OCI-LY3 (cell line): Measurements from ENCODE around the gene SHC3.

Experiments used
- H2AFZ ChIP-seq: fragments of 200-600, 300-600 bp; shearing (Covaris generic); 2 replicates; pipeline ENCODE4 v1.6.0; 2014; ENCODE audit warnings: antibody characterized with exemption, low read depth, low read length
- H3K27ac ChIP-seq: fragments of 200-600, 300-600 bp; sonication (generic); 2 replicates; pipeline ENCODE4 v1.5.1; 2014; ENCODE audit warnings: mild to moderate bottlenecking, low read length, moderate library complexity, mixed read lengths
- H3K27me3 ChIP-seq: fragments of 200-600, 300-600 bp; sonication (generic); 2 replicates; pipeline ENCODE4 v1.6.1; 2014; ENCODE audit warnings: low read depth, low read length, mixed read lengths
- H3K36me3 ChIP-seq: fragments of 200-600, 300-600 bp; sonication (generic); replicated peaks from 2 replicates; pipeline ENCODE3; 2014; ENCODE audit warnings: low read depth, low read length, mixed read lengths
- H3K4me1 ChIP-seq: fragments of 300-600, 200-600 bp; sonication (generic); 2 replicates; pipeline ENCODE4 v1.6.1; 2014; ENCODE audit warnings: low read length, mixed read lengths
- H3K4me2 ChIP-seq: fragments of 200-600, 300-600 bp; sonication (generic); 2 replicates; pipeline ENCODE4 v1.6.1; 2014; ENCODE audit warnings: low read length, mixed read lengths
- H3K4me3 ChIP-seq: fragments of 300-600, 200-600 bp; sonication (generic); 2 replicates; pipeline ENCODE4 v1.5.1; 2014; ENCODE audit warnings: antibody characterized with exemption, mild to moderate bottlenecking, low read length, moderate library complexity
- H3K79me2 ChIP-seq: fragments of 300-600, 200-600 bp; shearing (Covaris generic); 2 replicates; pipeline ENCODE4 v1.6.1; 2014; ENCODE audit warnings: mild to moderate bottlenecking, low read length, mixed read lengths
- H3K9ac ChIP-seq: fragments of 300-600, 200-600 bp; shearing (Covaris generic); 2 replicates; pipeline ENCODE4 v1.6.0; 2014; ENCODE audit warnings: mild to moderate bottlenecking, low read length, moderate library complexity
- H3K9me3 ChIP-seq: fragments of 200-600, 300-600 bp; shearing (Covaris generic); 2 replicates; pipeline ENCODE4 v1.6.1; 2014; ENCODE audit warnings: low read length, mixed read lengths; ENCODE audit not compliant: insufficient read depth
- H4K20me1 ChIP-seq: fragments of 200-600, 300-600 bp; sonication (generic); 2 replicates; pipeline ENCODE4 v1.6.1; 2016; ENCODE audit warnings: low read length, mixed read lengths; ENCODE audit not compliant: insufficient read depth
- CTCF ChIP-seq: fragments of 200-600, 300-600 bp; sonication (generic); IDR thresholded peaks from 2 replicates; pipeline ENCODE4 v1.5.1; 2014; ENCODE audit warnings: antibody characterized with exemption, low read length, low read depth
- EZH2phosphoT487 ChIP-seq: fragments of 200-600 bp; shearing (Covaris generic); IDR thresholded peaks from 2 replicates; pipeline ENCODE4 v1.6.1; 2018; ENCODE audit warnings: antibody characterized with exemption, mixed run types, low read depth

SHC3 gene

GRCh38 chr9:89079391-89079790 lies 99.2 kb downstream of the SHC3 start:
- Histone ChIP-seq H4K20me1 (no peaks in the 10 kb centered on the region), H3K36me3 (no peaks in the 10 kb centered on the region), H3K9me3 (no peaks in the 10 kb centered on the region), H3K27me3 (peaks cover 17% of the 10 kb centered on the region), H3K27ac (no peak overlapping the region), H3K4me3 (no peak overlapping the region), H3K4me1 (peaks cover 6% of the 10 kb centered on the region), H3K9ac (no peak overlapping the region), H2AFZ (no peak overlapping the region), H3K79me2 (no peaks in the 10 kb centered on the region), H3K4me2 (no peak overlapping the region)
- TF ChIP-seq CTCF, result no peak

DNA sequence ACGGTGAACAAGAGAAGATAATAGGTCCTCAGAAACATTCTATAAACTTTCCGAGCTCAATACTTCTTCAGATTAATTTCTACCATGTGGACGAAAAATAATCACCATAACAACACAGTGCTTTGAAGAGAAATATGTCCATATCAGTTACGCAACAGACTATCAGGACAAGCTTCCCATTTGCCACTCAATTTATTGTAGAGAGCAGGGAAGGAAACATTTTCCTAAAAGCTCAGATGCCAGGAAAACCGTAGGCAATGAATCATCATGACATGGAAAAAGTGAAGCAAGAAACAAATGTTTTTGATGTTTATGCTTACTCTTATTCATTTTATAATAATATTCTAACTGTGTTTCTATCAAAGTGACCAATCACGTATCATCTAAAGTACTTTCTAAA lies 99.8 kb downstream of the SHC3 start:
- Histone ChIP-seq H2AFZ (no peak overlapping the region), H3K27ac (no peak overlapping the region), H4K20me1 (no peaks in the 10 kb centered on the region), H3K4me3 (no peak overlapping the region), H3K79me2 (no peaks in the 10 kb centered on the region), H3K9me3 (no peaks in the 10 kb centered on the region), H3K36me3 (no peaks in the 10 kb centered on the region), H3K9ac (no peak overlapping the region), H3K4me2 (no peak overlapping the region), H3K27me3 (peaks cover 19% of the 10 kb centered on the region), H3K4me1 (peaks cover 6% of the 10 kb centered on the region)
- TF ChIP-seq EZH2phosphoT487 (no peak), CTCF (no peak)

- TF ChIP-seq EZH2phosphoT487 (no peak), CTCF (no peak)
- Histone ChIP-seq H3K27ac (no peak overlapping the region), H4K20me1 (no peaks in the 10 kb centered on the region), H3K4me2 (no peak overlapping the region), H3K9ac (no peak overlapping the region), H3K4me1 (peaks cover 6% of the 10 kb centered on the region), H3K36me3 (no peaks in the 10 kb centered on the region), H3K27me3 (peaks cover 22% of the 10 kb centered on the region), H3K9me3 (no peaks in the 10 kb centered on the region), H3K79me2 (no peaks in the 10 kb centered on the region), H2AFZ (no peak overlapping the region), H3K4me3 (no peak overlapping the region)
Observed at GRCh38 chr9:89078421-89078820, 100.2 kb downstream of the SHC3 start.

DNA sequence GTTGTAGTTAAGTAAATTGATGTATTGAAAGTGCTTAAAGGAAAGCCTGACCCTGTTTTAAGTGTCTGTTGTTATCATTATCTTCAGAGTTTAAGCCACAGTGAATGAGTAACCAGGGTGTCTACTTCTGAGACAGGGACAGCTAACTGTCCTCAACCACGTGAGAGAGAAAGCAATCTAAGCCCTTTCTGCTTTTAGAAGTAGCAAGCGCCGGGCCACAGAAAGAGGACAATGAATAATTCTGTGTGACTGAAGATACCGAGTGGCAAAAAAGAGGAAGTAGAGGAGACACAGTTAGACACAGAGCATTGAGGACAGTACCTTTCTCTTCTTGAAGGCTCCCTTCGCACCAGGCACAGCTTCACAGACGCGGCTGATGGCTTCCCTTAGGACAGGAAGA lies 101.1 kb downstream of the SHC3 start:
- Histone ChIP-seq H2AFZ (no peak overlapping the region), H3K9me3 (no peaks in the 10 kb centered on the region), H4K20me1 (no peaks in the 10 kb centered on the region), H3K79me2 (no peaks in the 10 kb centered on the region), H3K9ac (no peak overlapping the region), H3K36me3 (no peaks in the 10 kb centered on the region), H3K4me3 (no peak overlapping the region), H3K27ac (no peak overlapping the region), H3K4me2 (peak overlapping the region; percentile 48), H3K4me1 (peaks cover 6% of the 10 kb centered on the region), H3K27me3 (peaks cover 22% of the 10 kb centered on the region)
- TF ChIP-seq CTCF (no peak), EZH2phosphoT487 (no peak)
